A673 (cell line): Measurements from ENCODE around the gene LIMS2. TPM values are rescaled to one million over a fixed set of nuclear protein-coding genes. Genes with fewer than 3 reads are reported as not detected.

Experiments
- BruUV-seq: library from RNA; stranded (reverse); fragments of 400-500 nt; replicated peaks from 2 replicates; lab custom pipeline; 2021; lab: Mats Ljungman, UMichigan
- CTCF ChIA-PET: fragments of 300-600 bp; sonication (Branson Sonifier 250); formaldehyde crosslinking; loops from one replicate; lab custom pipeline; 2022; ENCODE audit warnings: antibody characterized with exemption; lab: Charles Lee
- POLR2A ChIA-PET: fragments of 300-600 bp; sonication (Branson Sonifier 250); formaldehyde crosslinking; loops from one replicate; lab custom pipeline; 2022; ENCODE audit warnings: antibody characterized with exemption; ENCODE audit not compliant: low non-redundant PET; lab: Charles Lee
- DNase-seq: peaks from one replicate; pipeline ENCODE4 v3.0.0-alpha.2; 2015; ENCODE audit warnings: low spot score
- H3K27ac ChIP-seq: fragments of 200-600 bp; sonication (generic); 2 replicates; pipeline ENCODE4 v1.5.1; 2016; ENCODE audit warnings: mixed run types, low read depth, mild to moderate bottlenecking, mixed read lengths, antibody characterized with exemption, low read length; ENCODE audit not compliant: poor library complexity, severe bottlenecking
- H3K27me3 ChIP-seq: fragments of 200-600 bp; sonication (generic); replicated peaks from 2 replicates; pipeline ENCODE4 v1.6.1; 2017; ENCODE audit warnings: mixed run types, low read depth, mild to moderate bottlenecking, mixed read lengths, antibody characterized with exemption, low read length; ENCODE audit not compliant: insufficient read depth, poor library complexity
- H3K36me3 ChIP-seq: fragments of 200-600 bp; sonication (generic); 2 replicates; pipeline ENCODE4 v1.6.1; 2016; ENCODE audit warnings: mixed run types, mild to moderate bottlenecking, mixed read lengths, antibody characterized with exemption, low read length; ENCODE audit not compliant: insufficient read depth, poor library complexity, severe bottlenecking
- H3K4me1 ChIP-seq: fragments of 200-600 bp; sonication (generic); 2 replicates; pipeline ENCODE4 v1.6.1; 2017; ENCODE audit warnings: mixed run types, mild to moderate bottlenecking, mixed read lengths, antibody characterized with exemption, low read length; ENCODE audit not compliant: insufficient read depth, poor library complexity, severe bottlenecking
- H3K4me3 ChIP-seq: fragments of 200-600 bp; sonication (generic); 2 replicates; pipeline ENCODE4 v1.5.1; 2016; ENCODE audit warnings: low read depth, mixed run types, mild to moderate bottlenecking, mixed read lengths, low read length; ENCODE audit not compliant: poor library complexity, severe bottlenecking
- H3K9me3 ChIP-seq: fragments of 200-600 bp; sonication (generic); 2 replicates; pipeline ENCODE4 v1.6.1; 2016; ENCODE audit warnings: mixed run types, low read depth, mild to moderate bottlenecking, mixed read lengths, antibody characterized with exemption, low read length; ENCODE audit not compliant: poor library complexity, severe bottlenecking
- CTCF ChIP-seq: fragments of 300-800, 200-600 bp; sonication (generic); conservative IDR thresholded peaks from 2 replicates; pipeline ENCODE4 v1.5.1; 2017; ENCODE audit warnings: low read depth, mild to moderate bottlenecking, antibody characterized with exemption, low read length, moderate library complexity, mixed read lengths
- EZH2 ChIP-seq: fragments of 200-600 bp; sonication (generic); IDR thresholded peaks from 2 replicates; pipeline ENCODE4 v1.6.1; 2017; ENCODE audit warnings: borderline replicate concordance, low read depth, mild to moderate bottlenecking, mixed read lengths, antibody characterized with exemption, low read length; ENCODE audit not compliant: poor library complexity, severe bottlenecking
- intact Hi-C: fragments of 100-400 bp; cut with micrococcal nuclease; formaldehyde crosslinking; loops from one replicate; pipeline ENCODE4 v1.10.0; 2022; ENCODE audit not compliant: unreplicated experiment
- total RNA-seq: library from RNA; stranded (reverse); gene quantifications from 2 replicates; pipeline ENCODE4 v1.2.3, GENCODE V29; 2021

The LIMS2 gene
- total RNA-seq, 1 experiment from 2014 or later: 1.2 TPM

- Histone ChIP-seq H3K36me3 (no peaks in the 10 kb centered on the region), H3K4me1 (no peaks in the 10 kb centered on the region), H3K4me3 (no peak overlapping the region), H3K9me3 (no peaks in the 10 kb centered on the region), H3K27me3 (no peaks in the 10 kb centered on the region), H3K27ac (no peak overlapping the region)
- no peak for DNase-seq
- intact Hi-C loops: no loop called here
- BruUV-seq: no TSS peak
- CTCF ChIA-PET: no interaction called here
- POLR2A ChIA-PET: interaction anchor here (0.6 kb wide), 1 partner anchor 37 kb away, joined by 9 read pairs; no protein-coding TSS in a partner anchor
- TF ChIP-seq CTCF (no peak), EZH2 (no peak)
Measured at GRCh38 chr2:127624756-127625571, 50.4 kb downstream of the LIMS2 start.

DNA sequence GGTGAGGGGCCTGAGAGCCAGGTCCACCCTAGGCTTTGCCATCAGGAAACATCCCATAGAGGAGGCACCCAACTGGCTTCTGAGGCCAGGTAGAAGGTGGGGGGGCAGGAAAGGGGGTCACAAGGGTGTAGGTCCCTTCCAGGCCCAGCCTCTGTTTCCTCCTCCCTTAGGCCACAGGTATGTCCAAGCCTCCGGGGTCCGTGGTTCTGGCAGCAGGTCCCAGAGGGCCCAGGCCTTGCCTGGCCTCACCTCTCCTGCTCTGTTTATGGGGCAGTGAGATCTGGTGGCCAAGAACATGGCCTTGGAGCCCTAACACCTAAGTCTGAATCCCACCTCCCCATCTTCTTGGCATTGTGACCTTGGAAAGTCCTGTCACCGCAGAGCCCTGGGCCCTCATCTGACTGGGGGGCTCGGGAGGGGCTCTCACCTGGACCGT lies 51.0 kb downstream of the LIMS2 start:
- Histone ChIP-seq H3K27me3 (no peaks in the 10 kb centered on the region), H3K36me3 (no peaks in the 10 kb centered on the region), H3K4me1 (no peaks in the 10 kb centered on the region), H3K27ac (no peak overlapping the region), H3K9me3 (no peaks in the 10 kb centered on the region), H3K4me3 (no peak overlapping the region)
- ChIA-PET CTCF (no interaction called here), POLR2A (no interaction called here)
- TF ChIP-seq CTCF: no peak
- TF ChIP-seq EZH2: no peak
- no TSS peak for BruUV-seq
- intact Hi-C loops: no loop called here
- DNase-seq: no peak

- CTCF ChIA-PET: no interaction called here
- no peak for DNase-seq
- POLR2A ChIA-PET: no interaction called here
- Histone ChIP-seq H3K9me3 (no peaks in the 10 kb centered on the region), H3K27ac (no peak overlapping the region), H3K36me3 (no peaks in the 10 kb centered on the region), H3K4me3 (no peak overlapping the region), H3K4me1 (no peaks in the 10 kb centered on the region), H3K27me3 (no peaks in the 10 kb centered on the region)
- BruUV-seq: no TSS peak
- intact Hi-C loops: no loop called here
- TF ChIP-seq EZH2: no peak
- no peak for TF ChIP-seq CTCF
Measured at GRCh38 chr2:127623388-127624319, 51.7 kb downstream of the LIMS2 start.
